Liver (tissue), 3 donors: ENCODE measurements around the gene XYLT1.

Source experiments
- RAD21 ChIP-seq, 2 donors: IDR thresholded peaks; 2 replicates each; pipeline ENCODE4 v1.6.1; 2016; ENCODE audit warnings: antibody characterized with exemption in 2 of 2, mild to moderate bottlenecking in 2 of 2
- YY1 ChIP-seq: IDR thresholded peaks from 2 replicates; pipeline ENCODE4 v1.6.1; 2016; ENCODE audit warnings: antibody characterized with exemption, mild to moderate bottlenecking
- TF ChIP-seq, protein P1 (sequence below): fragments of 150-350 bp; IDR thresholded peaks from 2 replicates; pipeline ENCODE4 v1.5.1; 2017; ENCODE audit warnings: improper control_type of control experiment, low read depth, low read length; ENCODE audit not compliant: missing input control
- donor health status: healthy.
- donor health status: healthy.

DNA sequence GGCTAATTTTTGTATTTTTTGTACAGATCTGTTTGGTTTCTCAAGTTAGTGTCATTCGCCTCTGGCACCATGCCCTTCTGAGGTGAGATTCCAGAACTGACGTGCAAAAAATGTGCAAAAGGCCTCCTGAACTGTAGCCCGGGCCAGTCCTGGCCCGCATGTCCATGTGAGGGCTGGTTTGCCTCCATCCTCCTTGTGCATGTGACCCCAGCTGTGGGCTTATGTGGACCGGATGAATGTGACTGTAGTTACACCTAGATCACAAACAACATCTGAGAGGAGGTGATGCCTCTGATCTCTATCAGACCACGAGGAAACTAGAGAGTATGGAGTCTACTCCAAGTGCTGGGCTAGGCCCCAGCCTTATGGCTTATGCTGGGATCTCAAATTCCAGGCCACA is 241.6 kb downstream of the XYLT1 start:
- TF ChIP-seq RAD21 (IDR thresholded peaks at IDR 0.05), result no peak
- TF ChIP-seq, protein P1, sequence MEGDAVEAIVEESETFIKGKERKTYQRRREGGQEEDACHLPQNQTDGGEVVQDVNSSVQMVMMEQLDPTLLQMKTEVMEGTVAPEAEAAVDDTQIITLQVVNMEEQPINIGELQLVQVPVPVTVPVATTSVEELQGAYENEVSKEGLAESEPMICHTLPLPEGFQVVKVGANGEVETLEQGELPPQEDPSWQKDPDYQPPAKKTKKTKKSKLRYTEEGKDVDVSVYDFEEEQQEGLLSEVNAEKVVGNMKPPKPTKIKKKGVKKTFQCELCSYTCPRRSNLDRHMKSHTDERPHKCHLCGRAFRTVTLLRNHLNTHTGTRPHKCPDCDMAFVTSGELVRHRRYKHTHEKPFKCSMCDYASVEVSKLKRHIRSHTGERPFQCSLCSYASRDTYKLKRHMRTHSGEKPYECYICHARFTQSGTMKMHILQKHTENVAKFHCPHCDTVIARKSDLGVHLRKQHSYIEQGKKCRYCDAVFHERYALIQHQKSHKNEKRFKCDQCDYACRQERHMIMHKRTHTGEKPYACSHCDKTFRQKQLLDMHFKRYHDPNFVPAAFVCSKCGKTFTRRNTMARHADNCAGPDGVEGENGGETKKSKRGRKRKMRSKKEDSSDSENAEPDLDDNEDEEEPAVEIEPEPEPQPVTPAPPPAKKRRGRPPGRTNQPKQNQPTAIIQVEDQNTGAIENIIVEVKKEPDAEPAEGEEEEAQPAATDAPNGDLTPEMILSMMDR, result no peak
- TF ChIP-seq YY1, result no peak
